Endometrial microvascular endothelial cells (primary cell): Measurements from ENCODE around the gene ADARB2. TPM values are rescaled to one million over a fixed set of nuclear protein-coding genes. Genes with fewer than 3 reads are reported as not detected.

Source experiments
- in situ Hi-C: cut with HindIII; loops from 2 replicates; pipeline ENCODE4 v1.10.0; 2017; ENCODE audit warnings: low sequenced_read_pairs, low pct_unique_long_range_greater_than_20kb; ENCODE audit errors: inconsistent ontology term
- total RNA-seq: library from RNA; depleted of rRNA; stranded (reverse); fragments of >200 nt; gene quantifications from one replicate; pipeline ENCODE4 v1.2.3, GENCODE V29; 2015; ENCODE audit errors: inconsistent ontology term

Gene ADARB2
- total RNA-seq, 1 donor from 2014 or later, result not detected

GRCh38 chr10:1530871-1531517, 206.3 kb downstream of the ADARB2 start:
- in situ Hi-C loops, result no loop called here

GRCh38 chr10:1529806-1530413, 207.4 kb downstream of the ADARB2 start:
- in situ Hi-C loops, result no loop called here

GRCh38 chr10:1527951-1528350, 209.4 kb downstream of the ADARB2 start:
- in situ Hi-C loops, result no loop called here

- in situ Hi-C loops, result no loop called here
Observed at GRCh38 chr10:1526436-1527055, 210.8 kb downstream of the ADARB2 start.

GRCh38 chr10:1525354-1526162, 211.8 kb downstream of the ADARB2 start:
- in situ Hi-C loops, result no loop called here

GRCh38 chr10:1524540-1524939, 212.8 kb downstream of the ADARB2 start:
- in situ Hi-C loops, result no loop called here

GRCh38 chr10:1523221-1523620, 214.1 kb downstream of the ADARB2 start:
- in situ Hi-C loops, result no loop called here

GRCh38 chr10:1522237-1522636, 215.1 kb downstream of the ADARB2 start:
- in situ Hi-C loops, result no loop called here

- in situ Hi-C loops, result no loop called here
Observed at GRCh38 chr10:1521741-1522140, 215.6 kb downstream of the ADARB2 start.

GRCh38 chr10:1520909-1521565, 216.3 kb downstream of the ADARB2 start:
- in situ Hi-C loops, result no loop called here

GRCh38 chr10:1519391-1519790, 217.9 kb downstream of the ADARB2 start:
- in situ Hi-C loops, result no loop called here

GRCh38 chr10:1517684-1518083, 219.6 kb downstream of the ADARB2 start:
- in situ Hi-C loops, result no loop called here

GRCh38 chr10:1516492-1517165, 220.7 kb downstream of the ADARB2 start:
- in situ Hi-C loops, result no loop called here

GRCh38 chr10:1515780-1516491, 221.4 kb downstream of the ADARB2 start:
- in situ Hi-C loops, result no loop called here

- in situ Hi-C loops, result no loop called here
Observed at GRCh38 chr10:1515121-1515779, 222.1 kb downstream of the ADARB2 start.

- in situ Hi-C loops, result no loop called here
Observed at GRCh38 chr10:1514681-1515080, 222.6 kb downstream of the ADARB2 start.

GRCh38 chr10:1513221-1513620, 224.1 kb downstream of the ADARB2 start:
- in situ Hi-C loops, result no loop called here
